Naive thymus-derived CD4-positive, alpha-beta T cell (primary cell): ENCODE results near the gene MID1. TPM values are rescaled to one million over a fixed set of nuclear protein-coding genes. Genes with fewer than 3 reads are reported as not detected.

Source experiments
- ATAC-seq: fragments of 150-1000 bp; cut with Tn5 transposase; 2 replicates; pipeline ENCODE4 v1.10.0; 2021; ENCODE audit warnings: mild to moderate bottlenecking, moderate library complexity
- CTCF ChIA-PET: fragments of 350-600 bp; sonication (Branson Sonifier 250); formaldehyde crosslinking; loops from one replicate; lab custom pipeline; 2021; ENCODE audit warnings: antibody characterized with exemption; lab: Charles Lee
- POLR2A ChIA-PET: fragments of 350-600 bp; sonication (Branson Sonifier 250); formaldehyde crosslinking; loops from one replicate; lab custom pipeline; 2021; ENCODE audit warnings: antibody characterized with exemption, inconsistent platforms; lab: Charles Lee
- DNase-seq, 9 donors: peaks; one replicate each; pipeline versions ENCODE4 v3.0.0 to v3.0.0-alpha.2; 2020 to 2022; ENCODE audit warnings: mixed read lengths in 1 of 9
- H3K27ac ChIP-seq: one replicate; pipeline ENCODE4 v1.7.0; 2013; ENCODE audit warnings: mild to moderate bottlenecking, low read depth, low read length, moderate library complexity
- H3K27me3 ChIP-seq, 2 donors: one replicate each; pipeline ENCODE4 v1.7.0; 2013; ENCODE audit warnings: low read length in 2 of 2, mild to moderate bottlenecking in 2 of 2, moderate library complexity in 2 of 2; ENCODE audit not compliant: control insufficient read depth in 2 of 2, insufficient read depth in 2 of 2
- H3K36me3 ChIP-seq, 3 experiments: 1 replicate in 2 of 3; 2 replicates in 1 of 3; pipeline ENCODE4 v1.7.0; 2013; ENCODE audit warnings: low read length in 3 of 3, mild to moderate bottlenecking in 3 of 3, moderate library complexity in 1 of 3; ENCODE audit not compliant: insufficient read depth in 3 of 3, control insufficient read depth in 2 of 3
- H3K4me1 ChIP-seq, 2 donors: one replicate each; pipeline ENCODE4 v1.7.0; 2013; ENCODE audit warnings: low read length in 2 of 2, mild to moderate bottlenecking in 2 of 2, moderate library complexity in 1 of 2; ENCODE audit not compliant: control insufficient read depth in 2 of 2, insufficient read depth in 2 of 2
- H3K4me3 ChIP-seq: 2 replicates; pipeline ENCODE4 v1.7.0; 2013; ENCODE audit warnings: mild to moderate bottlenecking, low read length
- H3K9me3 ChIP-seq, 3 experiments: 1 replicate in 2 of 3; 2 replicates in 1 of 3; pipeline ENCODE4 v1.7.0; 2013; ENCODE audit warnings: low read length in 3 of 3; ENCODE audit not compliant: control insufficient read depth in 2 of 3
- H3K27ac Mint-ChIP-seq, 9 donors: one replicate each; pipeline ENCODE4 v1.8.0; 2020 to 2022; ENCODE audit warnings: mixed read lengths in 9 of 9, mild to moderate bottlenecking in 8 of 9, moderate library complexity in 5 of 9, inconsistent platforms in 2 of 9
- H3K27me3 Mint-ChIP-seq, 5 donors: one replicate each; pipeline ENCODE4 v1.8.0; 2021 to 2022; ENCODE audit warnings: mixed read lengths in 5 of 5, mild to moderate bottlenecking in 1 of 5
- H3K36me3 Mint-ChIP-seq, 5 donors: one replicate each; pipeline ENCODE4 v1.8.0; 2020 to 2022; ENCODE audit warnings: mixed read lengths in 5 of 5, mild to moderate bottlenecking in 3 of 5, inconsistent platforms in 1 of 5
- H3K4me1 Mint-ChIP-seq, 7 donors: one replicate each; pipeline ENCODE4 v1.8.0; 2020 to 2022; ENCODE audit warnings: mixed read lengths in 7 of 7, mild to moderate bottlenecking in 3 of 7, inconsistent platforms in 1 of 7
- H3K4me3 Mint-ChIP-seq, 10 donors: one replicate each; pipeline ENCODE4 v1.8.0; 2020 to 2022; ENCODE audit warnings: mild to moderate bottlenecking in 10 of 10, mixed read lengths in 10 of 10, moderate library complexity in 6 of 10, inconsistent platforms in 2 of 10
- H3K9me3 Mint-ChIP-seq, 11 donors: one replicate each; pipeline ENCODE4 v1.8.0; 2020 to 2022; ENCODE audit warnings: mixed read lengths in 11 of 11, mild to moderate bottlenecking in 4 of 11, inconsistent platforms in 1 of 11, moderate library complexity in 1 of 11
- intact Hi-C, 2 donors: fragments of 100-400 bp; cut with micrococcal nuclease; formaldehyde crosslinking; loops; one replicate each; pipeline ENCODE4 v1.15.1; 2023
- polyA plus RNA-seq, 2 donors: library from polyadenylated mRNA; unstranded; fragments of 300-500 nt; fragmentation: Illumina TruSeq; gene quantifications; one replicate each; pipeline ENCODE4 v1.2.3, GENCODE V29; 2021
- total RNA-seq, 6 experiments: library from RNA in 5 of 6; stranded (reverse) in 5 of 6; gene quantifications; 1 replicate in 5 of 6; 2 replicates in 1 of 6; pipeline ENCODE4 v1.2.3 and lab custom pipeline; 2021 to 2026

Gene MID1
- total and polyA plus RNA-seq, 7 experiments from 2014 or later: 0.12 to 0.27 (median 0.22) TPM; not detected in 2

DNA sequence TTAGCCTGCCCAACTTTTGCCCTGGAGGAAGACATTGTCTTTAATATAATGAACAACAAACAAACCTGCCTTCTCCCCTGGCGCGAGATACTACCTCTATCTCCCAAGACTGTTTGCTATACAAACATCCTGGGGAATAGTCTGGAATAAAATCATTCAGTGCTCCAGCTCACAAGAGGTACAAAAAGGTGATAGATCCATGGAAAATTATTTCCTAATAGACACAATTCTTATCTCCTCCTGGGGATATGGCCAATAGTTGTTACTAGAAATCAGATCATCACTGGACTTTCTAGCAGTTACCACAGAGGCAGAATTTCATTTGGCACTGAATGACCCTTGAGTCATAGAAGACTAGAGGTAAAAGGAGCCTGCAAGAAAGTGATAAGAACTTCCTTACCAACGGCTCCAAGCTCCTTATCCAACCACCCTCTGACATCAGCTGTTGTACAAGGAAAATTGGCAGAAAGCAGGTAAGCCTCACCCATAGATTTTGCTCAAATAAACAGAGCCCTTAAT, 38.1 kb downstream of the MID1 start:
- Mint-ChIP-seq H3K4me1 (no peaks in the 10 kb centered on the region), H3K36me3 (peaks cover 0 to 12% (median 0%) of the 10 kb centered on the region in 5 donors), H3K9me3 (peaks cover 0 to 27% (median 6%) of the 10 kb centered on the region in 11 donors), H3K4me3 (no peak overlapping the region), H3K27ac (no peak overlapping the region), H3K27me3 (no peaks in the 10 kb centered on the region)
- ATAC-seq: no peak
- no peaks in the 10 kb centered on the region for H3K9me3 ChIP-seq
- H3K36me3 ChIP-seq: no peaks in the 10 kb centered on the region
- H3K4me3 ChIP-seq: no peak overlapping the region
- intact Hi-C loops: no loop called here
- no peaks in the 10 kb centered on the region for H3K27me3 ChIP-seq
- no peak for DNase-seq
- ChIA-PET CTCF (no interaction called here), POLR2A (no interaction called here)
- H3K4me1 ChIP-seq: no peaks in the 10 kb centered on the region
- H3K27ac ChIP-seq: no peak overlapping the region

DNA sequence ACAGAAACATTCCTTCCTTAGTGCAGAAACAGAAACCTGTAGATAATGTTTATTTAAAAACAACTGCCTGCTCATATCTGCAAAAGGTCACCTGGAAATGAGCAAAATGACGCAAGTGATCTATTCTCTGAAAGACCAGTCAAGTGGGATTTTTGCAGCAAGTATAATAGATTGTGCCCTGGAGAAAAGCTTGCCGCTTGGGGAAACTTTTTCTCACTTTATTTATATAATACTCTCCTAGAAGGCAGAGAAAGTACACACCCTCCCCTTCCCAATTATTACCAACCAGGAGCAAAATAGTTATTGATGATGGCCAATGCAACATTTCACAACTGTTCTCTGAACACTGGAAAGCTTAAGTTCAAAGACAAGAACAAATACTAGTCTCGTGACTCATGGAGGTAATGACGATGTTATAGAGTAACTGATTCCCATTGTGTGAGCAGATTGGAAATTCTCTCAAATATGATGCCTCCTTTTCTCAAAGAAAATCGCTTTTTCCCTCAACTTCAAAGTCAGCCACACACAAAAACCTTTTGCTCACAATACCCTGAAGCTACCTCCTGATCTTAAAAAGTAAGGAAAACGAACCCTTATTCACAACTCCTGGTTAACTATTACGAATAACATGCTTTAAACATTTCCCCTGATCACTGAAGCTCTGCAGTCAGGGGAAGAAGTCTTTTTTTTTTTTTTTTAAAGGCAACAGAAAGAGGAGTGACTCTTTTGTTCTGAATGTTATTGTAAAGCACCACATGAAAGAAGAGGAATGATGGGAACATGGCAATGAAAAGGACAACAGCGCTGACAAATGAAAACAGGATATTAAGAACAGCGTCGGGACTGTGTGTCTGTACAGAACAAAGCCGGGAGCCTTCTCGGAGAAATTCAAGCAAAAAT, 41.0 kb downstream of the MID1 start:
- Mint-ChIP-seq H3K36me3 (peaks cover 0 to 4% (median 0%) of the 10 kb centered on the region in 5 donors), H3K4me3 (no peak overlapping the region), H3K4me1 (no peaks in the 10 kb centered on the region), H3K9me3 (peaks cover 0 to 13% (median 3%) of the 10 kb centered on the region in 11 donors), H3K27me3 (no peaks in the 10 kb centered on the region), H3K27ac (no peak overlapping the region)
- ChIA-PET POLR2A (no interaction called here), CTCF (no interaction called here)
- H3K27ac ChIP-seq: no peak overlapping the region
- H3K27me3 ChIP-seq: no peaks in the 10 kb centered on the region
- H3K36me3 ChIP-seq: no peaks in the 10 kb centered on the region
- no peaks in the 10 kb centered on the region for H3K4me1 ChIP-seq
- DNase-seq: no peak
- H3K9me3 ChIP-seq: no peaks in the 10 kb centered on the region
- H3K4me3 ChIP-seq: no peak overlapping the region
- intact Hi-C loops: no loop called here
- no peak for ATAC-seq

DNA sequence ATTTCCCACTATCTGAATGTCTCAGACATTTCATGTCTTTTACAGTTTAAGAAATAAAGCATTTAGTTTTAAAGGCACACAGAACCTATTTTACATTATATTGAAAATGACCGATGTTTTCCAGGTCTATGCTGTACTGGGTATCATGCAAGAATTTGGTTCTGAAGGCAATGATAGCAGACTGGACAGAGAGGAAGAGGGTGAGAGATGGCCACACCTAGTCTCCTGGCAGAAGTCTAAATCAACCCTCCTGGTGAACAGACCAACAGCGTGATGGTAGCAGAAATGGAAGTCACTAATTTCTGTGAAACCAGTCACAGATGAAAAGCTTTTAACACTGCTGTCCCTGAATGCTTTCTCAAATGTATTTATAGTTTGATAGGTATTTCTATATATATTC, 41.9 kb downstream of the MID1 start:
- H3K4me3 Mint-ChIP-seq: no peak overlapping the region
- H3K36me3 Mint-ChIP-seq: no peaks in the 10 kb centered on the region
- H3K27ac Mint-ChIP-seq: no peak overlapping the region
- DNase-seq (no peak), ATAC-seq (no peak)
- no peak overlapping the region for H3K4me3 ChIP-seq
- H3K27me3 Mint-ChIP-seq: no peaks in the 10 kb centered on the region
- no peaks in the 10 kb centered on the region for H3K9me3 ChIP-seq
- ChIA-PET POLR2A (no interaction called here), CTCF (no interaction called here)
- H3K36me3 ChIP-seq: no peaks in the 10 kb centered on the region
- H3K27me3 ChIP-seq: no peaks in the 10 kb centered on the region
- intact Hi-C loops: no loop called here
- H3K4me1 Mint-ChIP-seq: no peaks in the 10 kb centered on the region
- H3K9me3 Mint-ChIP-seq: peaks cover 0 to 9% (median 0%) of the 10 kb centered on the region in 11 donors
- no peak overlapping the region for H3K27ac ChIP-seq
- no peaks in the 10 kb centered on the region for H3K4me1 ChIP-seq

- Histone ChIP-seq H3K4me3 (no peak overlapping the region), H3K27ac (no peak overlapping the region), H3K9me3 (no peaks in the 10 kb centered on the region), H3K36me3 (no peaks in the 10 kb centered on the region), H3K4me1 (no peaks in the 10 kb centered on the region), H3K27me3 (no peaks in the 10 kb centered on the region)
- H3K36me3 Mint-ChIP-seq: no peaks in the 10 kb centered on the region
- intact Hi-C loops: no loop called here
- peaks cover 0 to 6% (median 0%) of the 10 kb centered on the region in 11 donors for H3K9me3 Mint-ChIP-seq
- no peaks in the 10 kb centered on the region for H3K27me3 Mint-ChIP-seq
- H3K4me3 Mint-ChIP-seq: no peak overlapping the region
- no peaks in the 10 kb centered on the region for H3K4me1 Mint-ChIP-seq
- no peak overlapping the region for H3K27ac Mint-ChIP-seq
- DNase-seq (no peak), ATAC-seq (no peak)
- ChIA-PET POLR2A (no interaction called here), CTCF (no interaction called here)
Measured at GRCh38 chrX:10577853-10578252, 42.5 kb downstream of the MID1 start.

DNA sequence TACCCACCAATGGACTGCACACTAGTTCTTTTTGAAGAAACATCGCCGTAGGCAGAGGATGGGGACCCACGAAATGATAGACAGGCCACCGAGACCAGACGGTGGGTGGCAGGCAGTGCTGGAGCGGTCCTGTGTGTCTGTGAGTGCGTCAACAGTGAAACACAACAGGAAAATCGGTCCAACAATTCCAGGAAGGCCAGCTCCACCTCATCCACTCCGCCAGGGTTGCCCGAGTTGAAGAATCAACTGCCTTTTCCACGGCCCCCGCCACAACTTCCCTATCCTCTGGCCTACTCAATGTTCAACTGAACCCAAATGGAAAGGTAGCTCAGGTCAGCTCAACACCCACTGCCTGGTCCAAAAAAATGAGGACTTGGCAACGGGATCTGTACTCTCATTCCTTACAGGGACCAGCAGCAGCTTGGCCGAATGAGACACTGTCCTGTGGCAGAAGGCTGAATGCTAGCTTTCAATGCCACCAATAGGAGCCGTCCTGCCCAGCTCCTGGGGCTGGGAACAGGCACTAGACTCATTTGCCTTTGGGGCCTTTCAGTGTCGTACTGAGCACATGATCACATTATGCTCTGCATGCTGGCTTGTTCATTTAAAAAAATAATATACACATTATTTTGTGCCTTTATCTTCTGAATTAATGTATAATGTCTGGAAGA, 43.5 kb downstream of the MID1 start:
- Mint-ChIP-seq H3K9me3 (peaks cover 0 to 6% (median 0%) of the 10 kb centered on the region in 11 donors), H3K27ac (no peak overlapping the region), H3K4me1 (no peaks in the 10 kb centered on the region), H3K36me3 (no peaks in the 10 kb centered on the region), H3K4me3 (no peak overlapping the region), H3K27me3 (no peaks in the 10 kb centered on the region)
- intact Hi-C loops: no loop called here
- no peaks in the 10 kb centered on the region for H3K27me3 ChIP-seq
- no peaks in the 10 kb centered on the region for H3K4me1 ChIP-seq
- DNase-seq: no peak
- no peaks in the 10 kb centered on the region for H3K9me3 ChIP-seq
- ChIA-PET CTCF (no interaction called here), POLR2A (no interaction called here)
- H3K27ac ChIP-seq: no peak overlapping the region
- no peaks in the 10 kb centered on the region for H3K36me3 ChIP-seq
- ATAC-seq: no peak
- no peak overlapping the region for H3K4me3 ChIP-seq

- H3K4me1 ChIP-seq: no peaks in the 10 kb centered on the region
- H3K9me3 Mint-ChIP-seq: peaks cover 0 to 6% (median 0%) of the 10 kb centered on the region in 11 donors
- H3K36me3 Mint-ChIP-seq: no peaks in the 10 kb centered on the region
- ChIA-PET POLR2A (no interaction called here), CTCF (no interaction called here)
- no peaks in the 10 kb centered on the region for H3K27me3 ChIP-seq
- H3K36me3 ChIP-seq: no peaks in the 10 kb centered on the region
- intact Hi-C loops: no loop called here
- no peaks in the 10 kb centered on the region for H3K4me1 Mint-ChIP-seq
- H3K27ac ChIP-seq: no peak overlapping the region
- no peak for ATAC-seq
- DNase-seq: no peak
- H3K4me3 Mint-ChIP-seq: no peak overlapping the region
- no peaks in the 10 kb centered on the region for H3K9me3 ChIP-seq
- H3K27ac Mint-ChIP-seq: no peak overlapping the region
- H3K27me3 Mint-ChIP-seq: no peaks in the 10 kb centered on the region
- no peak overlapping the region for H3K4me3 ChIP-seq
Measured at GRCh38 chrX:10576186-10576585, 44.2 kb downstream of the MID1 start.
